OCI-LY1 (cell line): ENCODE data around the gene GNG5.

Source experiments
- H2AFZ ChIP-seq: fragments of 200-600 bp; sonication (generic), shearing (Covaris generic); 2 replicates; pipeline ENCODE4 v1.6.0; 2014; ENCODE audit warnings: antibody characterized with exemption, mild to moderate bottlenecking, low read length
- H3F3A ChIP-seq: fragments of 200-600 bp; sonication (generic), shearing (Covaris generic); 2 replicates; pipeline ENCODE4 v1.6.0; 2014; ENCODE audit warnings: mild to moderate bottlenecking, antibody characterized with exemption, low read length, moderate library complexity; ENCODE audit not compliant: insufficient read depth
- H3K27ac ChIP-seq: fragments of 200-600 bp; sonication (generic); 2 replicates; pipeline ENCODE4 v1.5.1; 2014; ENCODE audit warnings: low read length, mixed run types, mild to moderate bottlenecking, low read depth; ENCODE audit not compliant: poor library complexity, severe bottlenecking
- H3K27me3 ChIP-seq: fragments of 200-600 bp; sonication (generic); 2 replicates; pipeline ENCODE4 v1.6.0; 2014; ENCODE audit warnings: antibody characterized with exemption, mild to moderate bottlenecking, low read length, moderate library complexity; ENCODE audit not compliant: insufficient read depth
- H3K36me3 ChIP-seq: fragments of 200-600 bp; sonication (generic); 2 replicates; pipeline ENCODE4 v1.6.1; 2014; ENCODE audit warnings: mild to moderate bottlenecking, antibody characterized with exemption, low read length, moderate library complexity, mixed read lengths; ENCODE audit not compliant: insufficient read depth
- H3K4me1 ChIP-seq: fragments of 200-600 bp; sonication (generic); 2 replicates; pipeline ENCODE4 v1.5.1; 2014; ENCODE audit warnings: mild to moderate bottlenecking, low read length, moderate library complexity; ENCODE audit not compliant: insufficient read depth, severe bottlenecking
- H3K4me2 ChIP-seq: fragments of 200-600 bp; sonication (generic), shearing (Covaris generic); 2 replicates; pipeline ENCODE4 v1.6.1; 2014; ENCODE audit warnings: low read length
- H3K4me3 ChIP-seq: fragments of 200-600 bp; sonication (generic); 2 replicates; pipeline ENCODE4 v1.5.1; 2014; ENCODE audit warnings: low read length, low read depth, mild to moderate bottlenecking, mixed read lengths; ENCODE audit not compliant: poor library complexity, severe bottlenecking
- H3K79me2 ChIP-seq: fragments of 200-600 bp; shearing (Covaris generic); 2 replicates; pipeline ENCODE4 v1.6.1; 2016; ENCODE audit warnings: mixed run types, low read length, mixed read lengths; ENCODE audit not compliant: insufficient read depth
- H3K9ac ChIP-seq: fragments of 200-600 bp; sonication (generic), shearing (Covaris generic); 2 replicates; pipeline ENCODE4 v1.6.1; 2014; ENCODE audit warnings: mild to moderate bottlenecking, low read length, mixed read lengths
- H3K9me2 ChIP-seq: fragments of 200-600 bp; sonication (generic), shearing (Covaris generic); 2 replicates; pipeline ENCODE4 v1.6.1; 2014; ENCODE audit warnings: low read depth, mild to moderate bottlenecking, low read length, mixed read lengths
- H3K9me3 ChIP-seq: fragments of 200-600 bp; shearing (Covaris generic); 2 replicates; pipeline ENCODE4 v1.6.1; 2014; ENCODE audit warnings: low read length, mixed read lengths
- H4K20me1 ChIP-seq: fragments of 200-600 bp; sonication (generic), shearing (Covaris generic); 2 replicates; pipeline ENCODE4 v1.6.0; 2016; ENCODE audit warnings: mild to moderate bottlenecking, low read length; ENCODE audit not compliant: insufficient read depth
- CTCF ChIP-seq: fragments of 200-600 bp; sonication (generic), shearing (Covaris generic); IDR thresholded peaks from 2 replicates; pipeline ENCODE4 v1.5.1; 2017; ENCODE audit warnings: mild to moderate bottlenecking, antibody characterized with exemption, low read length, moderate library complexity, mixed read lengths
- EZH2 ChIP-seq: fragments of 200-600 bp; sonication (generic), shearing (Covaris generic); IDR thresholded peaks from 2 replicates; pipeline ENCODE4 v1.8.0; 2017; ENCODE audit warnings: borderline replicate concordance, mixed run types, mild to moderate bottlenecking, antibody characterized with exemption, low read length, moderate library complexity, mixed read lengths

The GNG5 gene

GRCh38 chr1:84493747-84494146, 12.6 kb downstream of the GNG5 start:
- Histone ChIP-seq H3K4me3 (no peak overlapping the region), H3K9me3 (no peaks in the 10 kb centered on the region), H2AFZ (no peak overlapping the region), H3F3A (no peaks in the 10 kb centered on the region), H3K4me2 (no peak overlapping the region), H3K9ac (no peak overlapping the region), H3K4me1 (no peaks in the 10 kb centered on the region), H3K36me3 (peaks cover 93% of the 10 kb centered on the region), H3K27ac (no peak overlapping the region), H3K79me2 (no peaks in the 10 kb centered on the region), H3K27me3 (no peaks in the 10 kb centered on the region), H3K9me2 (no peaks in the 10 kb centered on the region), H4K20me1 (no peaks in the 10 kb centered on the region)
- no peak for TF ChIP-seq CTCF
- TF ChIP-seq EZH2: no peak

- TF ChIP-seq CTCF (no peak), EZH2 (no peak)
- no peaks in the 10 kb centered on the region for H3K9me2 ChIP-seq
- no peak overlapping the region for H3K27ac ChIP-seq
- H3F3A ChIP-seq: no peaks in the 10 kb centered on the region
- no peak overlapping the region for H3K9ac ChIP-seq
- H4K20me1 ChIP-seq: no peaks in the 10 kb centered on the region
- no peak overlapping the region for H3K4me2 ChIP-seq
- H3K36me3 ChIP-seq: peaks cover 88% of the 10 kb centered on the region
- H3K4me1 ChIP-seq: no peaks in the 10 kb centered on the region
- no peaks in the 10 kb centered on the region for H3K27me3 ChIP-seq
- H3K9me3 ChIP-seq: no peaks in the 10 kb centered on the region
- H3K4me3 ChIP-seq: no peak overlapping the region
- peaks cover 7% of the 10 kb centered on the region; the same call in 1 of the 2 replicates for H3K79me2 ChIP-seq
- H2AFZ ChIP-seq: no peak overlapping the region
Measured at GRCh38 chr1:84492726-84493125, 13.7 kb downstream of the GNG5 start.

GRCh38 chr1:84489766-84490165, 16.6 kb downstream of the GNG5 start:
- Histone ChIP-seq H3K27me3 (no peaks in the 10 kb centered on the region), H2AFZ (no peak overlapping the region), H3K9me3 (no peaks in the 10 kb centered on the region), H4K20me1 (no peaks in the 10 kb centered on the region), H3K36me3 (peaks cover 85% of the 10 kb centered on the region), H3K9me2 (no peaks in the 10 kb centered on the region), H3K27ac (no peak overlapping the region), H3K9ac (no peak overlapping the region), H3K4me3 (no peak overlapping the region), H3F3A (no peaks in the 10 kb centered on the region), H3K4me2 (no peak overlapping the region), H3K79me2 (peaks cover 17% of the 10 kb centered on the region), H3K4me1 (no peaks in the 10 kb centered on the region)
- TF ChIP-seq EZH2 (no peak), CTCF (no peak)
